HFFc6 (cell line): ENCODE results near the gene CYSTM1. TPM values are rescaled to one million over a fixed set of nuclear protein-coding genes. Genes with fewer than 3 reads are reported as not detected.

Experiments used
- DNase-seq: peaks from one replicate; pipeline ENCODE4 v3.0.0-alpha.2; 2018
- H3K27ac Mint-ChIP-seq: 2 replicates; pipeline ENCODE4 v1.8.0; 2020; ENCODE audit warnings: mild to moderate bottlenecking, mixed read lengths
- H3K27me3 Mint-ChIP-seq: 2 replicates; pipeline ENCODE4 v1.8.0; 2021; ENCODE audit warnings: mild to moderate bottlenecking, moderate library complexity, mixed read lengths; ENCODE audit not compliant: insufficient read depth
- H3K36me3 Mint-ChIP-seq: 2 replicates; pipeline ENCODE4 v1.8.0; 2021; ENCODE audit warnings: low read depth, mixed read lengths
- H3K4me1 Mint-ChIP-seq: 2 replicates; pipeline ENCODE4 v1.8.0; 2020; ENCODE audit warnings: low read depth, mixed read lengths
- H3K4me3 Mint-ChIP-seq: 2 replicates; pipeline ENCODE4 v1.8.0; 2020; ENCODE audit warnings: mild to moderate bottlenecking, moderate library complexity, mixed read lengths
- H3K9me3 Mint-ChIP-seq: 2 replicates; pipeline ENCODE4 v1.8.0; 2020; ENCODE audit warnings: mild to moderate bottlenecking, mixed read lengths
- total RNA-seq, 6 experiments: library from RNA; stranded (reverse); fragmentation: NEBNext Ultra II Directional; extraction: Animal tissue kit (Norgen Biotek cat#: 25700); gene quantifications; 2 replicates in 1 of 6; 3 replicates in 5 of 6; pipeline ENCODE4 v1.2.3, GENCODE V29; 2021
- TF ChIP-seq, protein P1 (sequence below): fragments of 200-600 bp; sonication (generic); IDR thresholded peaks from 2 replicates; pipeline ENCODE4 v1.5.0; 2021; ENCODE audit warnings: antibody characterized with exemption, mild to moderate bottlenecking

Gene CYSTM1
- total RNA-seq, 6 experiments from 2014 or later: 11.6 to 16.7 (median 12.5) TPM

DNA sequence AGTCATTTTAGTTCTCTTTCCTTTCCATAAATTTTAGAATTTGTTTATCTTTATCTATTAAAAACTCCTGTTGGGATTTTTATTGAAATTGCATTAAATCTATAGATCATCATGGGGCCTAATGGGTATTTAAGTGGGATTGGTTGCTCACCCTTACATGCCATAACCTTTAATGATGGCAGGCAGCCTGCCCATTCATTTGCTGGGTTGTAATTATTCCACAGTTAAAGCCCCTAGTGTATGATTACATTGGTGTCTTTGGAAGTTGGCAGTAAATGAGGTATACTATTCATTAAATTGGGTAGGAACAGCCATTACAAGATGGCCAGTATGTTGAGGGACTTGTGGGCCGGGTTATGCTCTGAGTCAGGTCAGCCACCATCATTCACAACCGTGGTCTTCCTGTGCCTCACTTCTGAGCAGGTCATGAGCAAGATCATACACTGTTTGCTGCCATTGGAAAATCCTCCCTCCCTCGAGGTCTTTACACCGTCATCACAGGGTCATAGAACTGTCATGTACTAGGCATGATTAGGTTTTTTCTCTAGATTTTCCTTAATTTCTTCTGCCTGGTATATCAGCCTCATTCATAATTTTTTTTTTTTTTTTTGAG lies 59.5 kb downstream of the CYSTM1 start:
- Mint-ChIP-seq H3K4me1 (peaks cover 8% of the 10 kb centered on the region), H3K36me3 (no peaks in the 10 kb centered on the region)

DNA sequence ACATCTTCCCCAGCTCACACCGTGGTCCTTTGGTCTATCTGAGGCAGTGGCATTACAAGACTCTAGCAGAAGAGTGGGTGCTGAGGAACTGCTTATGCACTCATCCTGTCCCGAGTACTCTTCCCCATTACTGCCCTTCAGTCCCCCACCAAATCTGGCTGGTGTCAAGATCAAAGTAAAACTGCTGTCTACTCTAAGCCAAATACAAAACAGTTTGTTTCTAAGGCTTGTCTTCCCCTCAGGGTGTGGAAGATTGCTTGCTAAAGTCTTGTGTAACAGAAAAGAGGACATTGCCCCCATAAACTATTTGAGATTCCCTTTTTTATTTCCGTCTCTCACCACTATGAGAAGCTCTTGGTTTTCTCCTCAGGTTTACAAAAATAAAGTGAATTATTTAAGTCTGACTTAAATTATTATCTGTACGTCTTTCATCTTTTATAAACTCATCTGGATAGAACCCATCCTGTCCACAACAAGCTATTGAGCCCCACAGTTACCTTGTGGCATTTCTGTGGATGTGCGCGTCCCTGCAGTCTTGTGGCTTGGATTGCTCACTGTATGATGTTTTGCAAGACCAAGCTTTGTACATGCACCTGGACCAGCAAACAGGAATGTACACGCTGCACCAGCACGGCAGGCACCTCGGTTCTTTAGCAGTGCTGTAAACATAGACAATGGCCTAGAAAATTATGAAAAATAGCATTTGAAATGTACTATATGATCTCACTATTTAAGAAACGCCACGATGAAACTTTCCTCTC lies 61.0 kb downstream of the CYSTM1 start:
- TF ChIP-seq, protein P1, sequence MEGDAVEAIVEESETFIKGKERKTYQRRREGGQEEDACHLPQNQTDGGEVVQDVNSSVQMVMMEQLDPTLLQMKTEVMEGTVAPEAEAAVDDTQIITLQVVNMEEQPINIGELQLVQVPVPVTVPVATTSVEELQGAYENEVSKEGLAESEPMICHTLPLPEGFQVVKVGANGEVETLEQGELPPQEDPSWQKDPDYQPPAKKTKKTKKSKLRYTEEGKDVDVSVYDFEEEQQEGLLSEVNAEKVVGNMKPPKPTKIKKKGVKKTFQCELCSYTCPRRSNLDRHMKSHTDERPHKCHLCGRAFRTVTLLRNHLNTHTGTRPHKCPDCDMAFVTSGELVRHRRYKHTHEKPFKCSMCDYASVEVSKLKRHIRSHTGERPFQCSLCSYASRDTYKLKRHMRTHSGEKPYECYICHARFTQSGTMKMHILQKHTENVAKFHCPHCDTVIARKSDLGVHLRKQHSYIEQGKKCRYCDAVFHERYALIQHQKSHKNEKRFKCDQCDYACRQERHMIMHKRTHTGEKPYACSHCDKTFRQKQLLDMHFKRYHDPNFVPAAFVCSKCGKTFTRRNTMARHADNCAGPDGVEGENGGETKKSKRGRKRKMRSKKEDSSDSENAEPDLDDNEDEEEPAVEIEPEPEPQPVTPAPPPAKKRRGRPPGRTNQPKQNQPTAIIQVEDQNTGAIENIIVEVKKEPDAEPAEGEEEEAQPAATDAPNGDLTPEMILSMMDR: no peak
- Mint-ChIP-seq H3K27ac (no peak overlapping the region), H3K27me3 (peaks cover 6% of the 10 kb centered on the region), H3K9me3 (no peaks in the 10 kb centered on the region), H3K4me3 (no peak overlapping the region), H3K36me3 (no peaks in the 10 kb centered on the region), H3K4me1 (peaks cover 20% of the 10 kb centered on the region)
- no peak for DNase-seq

More for the DNA sequence above, 59.5 kb downstream of the CYSTM1 start:
- Mint-ChIP-seq H3K27me3 (peaks cover 6% of the 10 kb centered on the region), H3K27ac (no peak overlapping the region), H3K4me3 (no peak overlapping the region), H3K9me3 (no peaks in the 10 kb centered on the region)
- DNase-seq: no peak
- TF ChIP-seq, protein P1: no peak

DNA sequence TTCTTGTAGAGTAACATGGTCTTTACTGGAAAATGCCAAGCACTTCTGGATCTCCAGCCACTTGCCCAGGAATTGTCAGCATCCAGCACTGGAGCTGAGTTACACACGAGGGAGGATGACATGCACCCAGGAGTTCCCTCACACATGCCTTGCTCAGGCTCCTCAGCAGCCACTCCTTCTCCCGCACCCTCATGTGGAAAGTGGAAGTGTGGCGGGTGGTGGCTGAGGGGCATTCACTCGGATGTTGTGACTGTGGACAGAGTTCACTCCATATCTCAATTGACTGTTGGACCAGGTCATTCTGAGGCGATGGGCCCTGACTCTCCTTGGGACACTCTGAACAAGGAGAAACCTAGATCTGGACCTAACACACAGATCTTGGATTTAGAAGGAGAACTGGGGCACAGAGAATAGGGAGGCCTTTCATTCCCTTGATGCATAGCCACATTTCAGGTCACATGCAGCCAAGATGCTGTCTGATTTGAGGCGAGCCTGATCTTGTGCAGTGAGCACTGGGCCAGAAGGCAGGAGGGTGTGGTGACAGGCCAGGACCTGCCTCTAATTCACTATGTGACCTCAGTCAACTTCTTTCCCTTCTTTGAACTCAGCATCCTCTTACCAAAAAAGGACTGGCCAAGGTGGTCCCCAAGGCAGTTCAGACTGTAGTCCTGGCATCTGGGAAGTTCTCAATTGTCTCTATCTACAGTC lies 62.1 kb downstream of the CYSTM1 start:
- no peak for DNase-seq
- Mint-ChIP-seq H3K27ac (no peak overlapping the region), H3K4me3 (no peak overlapping the region), H3K36me3 (no peaks in the 10 kb centered on the region), H3K27me3 (peaks cover 2% of the 10 kb centered on the region), H3K9me3 (no peaks in the 10 kb centered on the region), H3K4me1 (peaks cover 31% of the 10 kb centered on the region)
- TF ChIP-seq, protein P1: no peak

DNA sequence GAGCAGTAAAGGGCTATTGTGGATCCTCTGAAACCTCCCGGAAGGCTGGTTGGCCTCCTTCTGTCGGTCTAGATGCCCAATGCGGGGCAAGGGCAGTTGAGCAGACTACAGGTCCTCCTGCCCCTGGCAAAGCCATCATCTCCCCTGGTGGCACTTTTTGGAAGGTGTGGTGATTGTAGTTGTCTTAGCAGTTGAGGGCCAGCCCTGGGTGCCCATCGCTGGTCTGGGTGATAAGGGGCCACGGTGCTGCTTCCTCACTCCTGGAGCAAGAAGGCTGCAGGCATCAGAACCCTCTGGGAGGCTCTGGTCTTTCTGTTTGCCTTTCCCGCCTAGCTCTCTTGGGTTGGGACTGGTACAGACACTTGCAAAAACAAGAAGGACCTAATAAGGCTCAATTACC lies 63.8 kb downstream of the CYSTM1 start:
- H3K9me3 Mint-ChIP-seq: no peaks in the 10 kb centered on the region
- no peak overlapping the region for H3K4me3 Mint-ChIP-seq
- H3K27me3 Mint-ChIP-seq: peaks cover 1% of the 10 kb centered on the region
- peaks cover 31% of the 10 kb centered on the region for H3K4me1 Mint-ChIP-seq
- no peak for DNase-seq
- H3K27ac Mint-ChIP-seq: no peak overlapping the region
- H3K36me3 Mint-ChIP-seq: no peaks in the 10 kb centered on the region
- TF ChIP-seq, protein P1: no peak; the same call in 1 of the 2 replicates

DNA sequence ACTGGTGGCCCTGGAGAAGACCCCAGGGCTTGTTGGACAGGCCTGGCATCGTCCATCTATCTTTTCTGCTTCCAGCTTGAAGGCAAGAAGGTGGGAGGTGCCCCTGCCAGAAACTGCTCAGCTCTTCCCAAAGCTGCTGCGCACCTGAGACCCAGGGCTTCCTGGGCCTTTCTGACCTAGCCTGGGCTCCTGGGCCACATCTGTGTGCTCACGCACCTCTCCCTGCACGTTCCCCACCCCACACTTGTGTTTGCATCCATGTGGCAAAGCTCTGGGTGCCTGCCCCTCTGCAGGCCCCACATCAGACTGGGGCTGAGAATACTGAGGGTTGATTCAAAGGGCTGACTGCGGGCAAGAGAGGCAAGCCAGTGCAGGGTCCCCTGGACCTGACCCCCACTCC lies 64.5 kb downstream of the CYSTM1 start:
- H3K4me1 Mint-ChIP-seq: peaks cover 31% of the 10 kb centered on the region
- no peak overlapping the region for H3K4me3 Mint-ChIP-seq
- H3K36me3 Mint-ChIP-seq: no peaks in the 10 kb centered on the region
- no peaks in the 10 kb centered on the region for H3K9me3 Mint-ChIP-seq
- TF ChIP-seq, protein P1: no peak
- H3K27ac Mint-ChIP-seq: no peak overlapping the region
- peaks cover 2% of the 10 kb centered on the region for H3K27me3 Mint-ChIP-seq
- no peak for DNase-seq
